ENCODE measurements around the gene VWDE.

- TF ChIP-seq FOXK2 (IDR thresholded peaks at IDR 0.05) (no peak), SP1 (IDR thresholded peaks at IDR 0.05) (no peak), BHLHE40 (IDR thresholded peaks at IDR 0.05; ENCODE audit: borderline replicate concordance) (no peak), HDGF (IDR thresholded peaks at IDR 0.05; ENCODE audit: borderline replicate concordance) (no peak), FOXA1 (IDR thresholded peaks at IDR 0.05) (no peak), ELF4 (IDR thresholded peaks at IDR 0.05) (no peak), TARDBP (IDR thresholded peaks at IDR 0.05) (no peak), ARNT (IDR thresholded peaks at IDR 0.05) (no peak), FOXM1 (IDR thresholded peaks at IDR 0.05; ENCODE audit: borderline replicate concordance) (no peak), ZNF384 (IDR thresholded peaks at IDR 0.05) (no peak), SUZ12 (IDR thresholded peaks at IDR 0.05) (no peak), L3MBTL2 (conservative IDR thresholded peaks at IDR 0.05) (no peak), LEF1 (IDR thresholded peaks at IDR 0.05; ENCODE audit: borderline replicate concordance) (no peak)
- TF ChIP-seq, protein P1, sequence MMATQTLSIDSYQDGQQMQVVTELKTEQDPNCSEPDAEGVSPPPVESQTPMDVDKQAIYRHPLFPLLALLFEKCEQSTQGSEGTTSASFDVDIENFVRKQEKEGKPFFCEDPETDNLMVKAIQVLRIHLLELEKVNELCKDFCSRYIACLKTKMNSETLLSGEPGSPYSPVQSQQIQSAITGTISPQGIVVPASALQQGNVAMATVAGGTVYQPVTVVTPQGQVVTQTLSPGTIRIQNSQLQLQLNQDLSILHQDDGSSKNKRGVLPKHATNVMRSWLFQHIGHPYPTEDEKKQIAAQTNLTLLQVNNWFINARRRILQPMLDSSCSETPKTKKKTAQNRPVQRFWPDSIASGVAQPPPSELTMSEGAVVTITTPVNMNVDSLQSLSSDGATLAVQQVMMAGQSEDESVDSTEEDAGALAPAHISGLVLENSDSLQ (IDR thresholded peaks at IDR 0.05): no peak
Measured at GRCh38 chr7:12351843-12352242, 51.8 kb downstream of the VWDE start.

Measured in HEK293T (cell line).